Measurements from ENCODE around the gene PSD. TPM values are rescaled to one million over a fixed set of nuclear protein-coding genes. Genes with fewer than 3 reads are reported as not detected.

Gene PSD
- total RNA-seq, 4 donors from 2014 or later, result 0.44 to 1.6 (median 1.1) TPM; not detected in 1

- DNase-seq (ENCODE audit: low spot score) (no peak), ATAC-seq (ENCODE audit: low FRiP score) (peak; percentile 22)
- no peak for TF ChIP-seq CTCF (IDR thresholded peaks at IDR 0.05)
These were observed 34.2 kb upstream of the PSD start for GRCh38 chr10:102452672-102453340.

GRCh38 chr10:102451105-102451969, 32.8 kb upstream of the PSD start, which contains the start of gene C10orf95:
Gene C10orf95, minus strand, starts transcription at chr10:102451543. Its CDS starts 450 bp downstream, at chr10:102451093.
- DNase-seq (ENCODE audit: low spot score) (no peak), ATAC-seq (ENCODE audit: low FRiP score) (peak; percentile 22)
- no peak for TF ChIP-seq CTCF (IDR thresholded peaks at IDR 0.05)

- no peak for TF ChIP-seq CTCF (IDR thresholded peaks at IDR 0.05)
- no peak for DNase-seq (ENCODE audit: low spot score)
- ATAC-seq (ENCODE audit: low FRiP score), result peak; percentile 76
These were observed 32.0 kb upstream of the PSD start for GRCh38 chr10:102450374-102451104.

- TF ChIP-seq CTCF (IDR thresholded peaks at IDR 0.05), result no peak
- no peak for ATAC-seq (ENCODE audit: low FRiP score)
- DNase-seq (ENCODE audit: low spot score), result no peak
These were observed 31.5 kb upstream of the PSD start for GRCh38 chr10:102450124-102450373.

- ATAC-seq (ENCODE audit: low FRiP score) (peak; percentile 58), DNase-seq (ENCODE audit: low spot score) (peak; percentile 42)
- no peak for TF ChIP-seq CTCF (IDR thresholded peaks at IDR 0.05)
These were observed 30.9 kb upstream of the PSD start for GRCh38 chr10:102449321-102450123.

GRCh38 chr10:102444851-102445250, 26.3 kb upstream of the PSD start:
- TF ChIP-seq CTCF (IDR thresholded peaks at IDR 0.05), result no peak
- ATAC-seq (ENCODE audit: low FRiP score) (no peak), DNase-seq (ENCODE audit: low spot score) (no peak)
